GM23248 (cell line): ENCODE results near the gene PAFAH1B2.

Source experiments
- EZH2 ChIP-seq: fragments of 200-600 bp; sonication (generic); IDR thresholded peaks from 2 replicates; pipeline ENCODE4 v1.6.1; 2018; ENCODE audit warnings: antibody characterized with exemption, mild to moderate bottlenecking; ENCODE audit not compliant: insufficient read depth, poor library complexity, severe bottlenecking
- EZH2phosphoT487 ChIP-seq: fragments of 200-600 bp; sonication (generic); IDR thresholded peaks from 2 replicates; pipeline ENCODE4 v1.6.1; 2018; ENCODE audit warnings: antibody characterized with exemption, moderate library complexity, mild to moderate bottlenecking, low read depth; ENCODE audit not compliant: insufficient read depth

GRCh38 chr11:117121176-117121575, 22.9 kb upstream of the PAFAH1B2 start:
- no peak for TF ChIP-seq EZH2
- TF ChIP-seq EZH2phosphoT487 = no peak
